Skeletal muscle tissue (tissue), 4 donors: ENCODE results near the gene WBP1L. TPM values are rescaled to one million over a fixed set of nuclear protein-coding genes. Genes with fewer than 3 reads are reported as not detected.
A peak's percentile ranks its signal among the peaks of the same experiment; 100 is the strongest.
"Not testable (repeated sequence)": the region's sequence is repeated elsewhere in the genome, so short reads cannot be mapped to it uniquely, and the experiment has no call there.

ENCODE experiments used
- H3K27ac ChIP-seq: one replicate; pipeline ENCODE4 v1.7.0; 2013; ENCODE audit warnings: mild to moderate bottlenecking, low read depth, low read length, inconsistent platforms
- H3K27me3 ChIP-seq, 3 donors: one replicate each; pipeline ENCODE4 v1.7.0; 2013; ENCODE audit warnings: low read length in 3 of 3; ENCODE audit not compliant: control insufficient read depth in 3 of 3, insufficient read depth in 3 of 3
- H3K36me3 ChIP-seq, 3 donors: one replicate each; pipeline ENCODE4 v1.7.0; 2013; ENCODE audit warnings: low read length in 3 of 3; ENCODE audit not compliant: control insufficient read depth in 3 of 3, insufficient read depth in 3 of 3
- H3K4me1 ChIP-seq, 3 donors: one replicate each; pipeline ENCODE4 v1.7.0; 2013; ENCODE audit warnings: low read length in 3 of 3, mild to moderate bottlenecking in 3 of 3; ENCODE audit not compliant: control insufficient read depth in 3 of 3, insufficient read depth in 3 of 3
- H3K4me3 ChIP-seq, 3 donors: one replicate each; pipeline ENCODE4 v1.7.0; 2013; ENCODE audit warnings: low read length in 3 of 3
- H3K9ac ChIP-seq, 3 donors: one replicate each; pipeline ENCODE4 v1.7.0; 2013; ENCODE audit warnings: low read length in 3 of 3, mild to moderate bottlenecking in 3 of 3, moderate library complexity in 2 of 3, low read depth in 1 of 3
- H3K9me3 ChIP-seq, 3 donors: one replicate each; pipeline ENCODE4 v1.7.0; 2013; ENCODE audit warnings: low read length in 3 of 3; ENCODE audit not compliant: control insufficient read depth in 3 of 3
- total RNA-seq: library from RNA; depleted of rRNA; stranded (reverse); fragments of >200 nt; gene quantifications from one replicate; pipeline ENCODE4 v1.2.3, GENCODE V29; 2014
- donor health status: Osteomylitis.

WBP1L gene
- total RNA-seq, 1 donor from 2014 or later = 24.0 TPM

DNA sequence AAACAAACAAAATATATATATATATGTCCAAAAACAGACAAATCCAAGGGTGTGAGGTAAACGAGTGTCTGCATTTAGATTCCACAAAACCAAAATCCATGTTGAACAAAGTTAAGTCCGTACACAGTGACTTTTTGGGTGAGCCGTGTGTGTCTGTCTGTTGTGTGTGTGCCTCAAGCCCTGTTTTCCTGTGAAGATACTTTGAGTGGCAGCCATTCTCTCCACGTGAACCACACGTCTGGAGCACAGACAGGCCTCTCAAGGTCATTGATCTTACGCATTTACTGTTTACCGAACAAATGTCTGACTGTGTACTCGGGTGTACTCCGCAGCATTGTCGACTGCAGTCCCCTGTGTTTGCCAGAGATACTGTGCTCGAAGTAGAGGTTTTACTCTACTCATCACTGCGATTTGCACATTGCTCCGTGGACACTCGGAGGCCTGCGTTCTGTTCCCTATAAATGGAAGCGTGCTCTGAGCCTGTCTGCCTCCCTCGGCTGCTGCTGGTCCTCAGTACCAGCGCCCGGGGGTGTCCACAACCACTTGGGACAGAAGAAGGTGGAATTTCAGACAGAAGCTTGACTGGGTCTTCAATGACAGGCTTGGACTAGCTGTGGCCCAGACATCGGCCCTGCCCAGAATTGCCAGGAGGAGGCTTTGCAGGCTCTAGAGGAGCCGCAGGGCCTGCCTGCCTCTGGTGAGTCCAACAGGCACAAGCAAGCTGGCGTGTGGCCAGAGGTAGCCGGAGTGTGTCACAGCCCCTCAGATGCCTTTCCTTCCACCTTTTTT is 71.3 kb downstream of the WBP1L start:
- H3K4me3 ChIP-seq = no peak overlapping the region
- H3K9ac ChIP-seq = peak overlapping the region; percentile 12 to 71 (median 66)
- H3K9me3 ChIP-seq = no peaks in the 10 kb centered on the region
- peak overlapping the region; percentile 90 for H3K27ac ChIP-seq
- peaks cover 42 to 50% (median 47%) of the 10 kb centered on the region in 3 donors for H3K4me1 ChIP-seq
- H3K36me3 ChIP-seq = peaks cover 38 to 42% (median 40%) of the 10 kb centered on the region in 3 donors
- no peaks in the 10 kb centered on the region for H3K27me3 ChIP-seq

DNA sequence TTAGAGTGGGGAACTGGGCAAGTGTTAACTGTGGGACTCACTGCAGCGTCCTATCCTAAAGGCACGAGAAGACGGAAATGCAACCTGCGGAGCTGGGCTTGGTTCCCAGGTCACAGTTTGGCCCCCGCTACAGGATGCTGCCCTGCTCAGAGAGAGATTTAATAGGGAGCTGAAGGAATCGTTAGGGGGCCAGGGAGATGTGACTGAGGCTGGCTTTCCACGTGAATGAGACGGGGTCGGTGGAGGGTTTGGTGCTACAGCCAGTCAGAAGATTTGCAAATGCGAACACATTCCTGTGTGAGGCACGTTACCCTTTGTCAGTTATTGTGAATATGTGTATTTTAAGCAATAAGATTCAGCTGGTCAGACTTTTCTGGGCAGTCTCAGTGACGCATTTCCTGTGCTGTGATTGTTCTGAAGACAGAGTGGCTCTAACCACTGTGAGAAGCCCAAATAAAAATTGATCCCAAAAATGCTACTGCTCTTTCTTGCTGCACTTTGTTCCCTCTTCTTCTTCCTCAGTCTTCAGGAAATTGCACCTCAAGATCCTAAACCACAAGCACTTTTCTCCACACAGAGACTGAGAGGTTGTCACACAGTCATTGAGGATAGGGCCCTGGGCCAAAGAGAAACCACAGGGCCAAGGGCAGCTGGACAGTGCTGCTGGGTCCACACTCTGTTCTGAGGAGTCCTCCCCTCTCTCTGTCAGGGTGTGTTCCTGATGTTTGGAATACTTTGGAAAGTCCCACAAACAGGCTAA is 72.2 kb downstream of the WBP1L start:
- Histone ChIP-seq H3K9me3 (no peaks in the 10 kb centered on the region), H3K4me3 (no peak overlapping the region), H3K9ac (peak overlapping the region; percentile 12 to 71 (median 66)), H3K27me3 (no peaks in the 10 kb centered on the region), H3K4me1 (peaks cover 42 to 50% (median 47%) of the 10 kb centered on the region in 3 donors), H3K27ac (peak overlapping the region; percentile 90), H3K36me3 (peaks cover 37 to 39% (median 37%) of the 10 kb centered on the region in 3 donors)

DNA sequence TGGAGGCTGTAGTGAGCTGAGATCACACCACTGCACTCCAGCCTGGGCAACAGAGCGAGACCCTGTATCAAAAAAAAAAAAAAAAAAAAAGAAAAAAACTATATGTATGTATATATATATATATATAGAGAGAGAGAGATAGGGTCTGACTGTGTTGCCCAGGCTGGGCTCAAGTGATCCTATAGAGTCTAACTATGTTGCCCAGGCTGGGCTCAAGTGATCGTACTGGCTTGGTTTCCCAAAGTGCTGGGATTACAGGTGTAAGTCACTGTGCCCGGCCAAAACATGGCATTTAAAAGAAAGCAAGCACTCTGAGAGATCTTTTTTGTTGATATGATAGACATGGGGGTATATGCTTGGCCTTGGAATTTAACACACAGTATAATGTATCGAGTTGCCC is 73.4 kb downstream of the WBP1L start:
- H3K27me3 ChIP-seq = no peaks in the 10 kb centered on the region
- no peaks in the 10 kb centered on the region for H3K9me3 ChIP-seq
- peaks cover 25 to 28% (median 25%) of the 10 kb centered on the region in 3 donors for H3K36me3 ChIP-seq
- peak overlapping the region; percentile 90 for H3K27ac ChIP-seq
- H3K9ac ChIP-seq = no peak overlapping the region
- H3K4me1 ChIP-seq = peaks cover 40 to 46% (median 43%) of the 10 kb centered on the region in 3 donors
- H3K4me3 ChIP-seq = no peak overlapping the region

DNA sequence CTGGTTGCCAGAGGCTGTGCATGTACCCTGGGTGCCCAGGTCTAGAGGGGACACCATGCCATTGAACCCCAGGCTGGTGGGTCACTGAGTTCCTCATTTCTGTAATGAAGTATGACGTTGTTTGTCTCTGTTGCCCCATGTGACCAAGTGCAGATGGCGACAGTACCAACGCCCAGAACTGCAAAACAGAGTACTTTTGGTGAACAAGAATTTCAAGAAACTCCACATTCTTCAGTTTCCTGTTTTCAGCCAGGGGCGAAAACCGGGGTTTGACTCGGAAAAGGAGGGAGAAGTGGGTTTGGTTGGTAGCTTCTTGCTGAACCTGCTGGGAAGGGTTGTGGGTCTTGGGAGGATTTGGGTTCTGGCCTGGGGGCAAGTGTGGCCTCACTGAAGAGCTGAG is 75.3 kb downstream of the WBP1L start:
- Histone ChIP-seq H3K4me1 (peaks cover 25 to 27% (median 27%) of the 10 kb centered on the region in 3 donors), H3K9me3 (no peaks in the 10 kb centered on the region), H3K4me3 (no peak overlapping the region), H3K27me3 (no peaks in the 10 kb centered on the region), H3K9ac (no peak overlapping the region), H3K27ac (peak overlapping the region; percentile 58), H3K36me3 (peaks cover 6 to 9% (median 7%) of the 10 kb centered on the region in 3 donors)

DNA sequence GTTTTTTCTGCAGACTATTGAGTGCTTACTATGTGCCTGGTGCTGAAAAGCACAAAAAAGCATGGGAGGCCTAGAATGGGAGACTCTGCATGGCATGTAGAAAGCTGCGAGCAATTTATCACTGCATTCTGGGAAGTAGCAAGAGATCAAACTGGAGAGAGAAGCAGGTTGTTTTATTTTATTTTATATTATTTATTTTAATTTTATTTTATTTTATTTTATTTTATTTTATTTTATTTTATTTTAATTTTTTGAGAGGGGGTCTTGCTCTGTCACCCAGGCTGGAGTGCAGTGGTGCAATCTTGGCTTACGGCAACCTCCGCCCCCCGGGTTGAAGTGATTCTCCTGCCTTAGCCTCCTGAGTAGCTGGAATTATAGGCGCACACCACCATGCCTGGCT is 76.3 kb downstream of the WBP1L start:
- not testable (repeated sequence) for H3K9me3 ChIP-seq, H3K4me3 ChIP-seq, H3K9ac ChIP-seq, H3K36me3 ChIP-seq, H3K27ac ChIP-seq, H3K27me3 ChIP-seq
- H3K4me1 ChIP-seq = peaks cover 16 to 24% (median 20%) of the 10 kb centered on the region in 3 donors

DNA sequence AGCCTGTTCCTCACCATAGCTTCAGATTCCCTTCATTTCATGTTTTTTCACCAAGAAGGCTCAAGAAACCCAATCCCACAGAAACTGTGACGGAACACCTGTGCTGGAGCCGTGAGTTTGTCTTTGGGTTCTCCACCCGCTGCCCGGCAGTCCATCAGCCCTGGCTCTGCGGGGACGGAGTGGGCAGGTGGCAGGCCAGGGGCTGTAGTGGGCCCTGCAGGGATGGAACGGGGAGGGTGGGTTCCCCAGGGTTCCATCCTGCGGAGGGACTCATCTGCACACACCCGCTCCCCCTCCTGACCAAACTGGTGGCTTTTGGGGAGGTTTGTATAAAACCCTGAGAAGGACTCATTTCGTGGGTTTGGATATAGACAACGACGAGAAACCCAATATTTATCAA is 78.5 kb downstream of the WBP1L start:
- H3K27ac ChIP-seq = no peak overlapping the region
- no peak overlapping the region for H3K4me3 ChIP-seq
- no peak overlapping the region for H3K9ac ChIP-seq
- H3K9me3 ChIP-seq = no peaks in the 10 kb centered on the region
- H3K4me1 ChIP-seq = peaks cover 0 to 10% (median 0%) of the 10 kb centered on the region in 3 donors
- H3K36me3 ChIP-seq = no peaks in the 10 kb centered on the region
- H3K27me3 ChIP-seq = no peaks in the 10 kb centered on the region

DNA sequence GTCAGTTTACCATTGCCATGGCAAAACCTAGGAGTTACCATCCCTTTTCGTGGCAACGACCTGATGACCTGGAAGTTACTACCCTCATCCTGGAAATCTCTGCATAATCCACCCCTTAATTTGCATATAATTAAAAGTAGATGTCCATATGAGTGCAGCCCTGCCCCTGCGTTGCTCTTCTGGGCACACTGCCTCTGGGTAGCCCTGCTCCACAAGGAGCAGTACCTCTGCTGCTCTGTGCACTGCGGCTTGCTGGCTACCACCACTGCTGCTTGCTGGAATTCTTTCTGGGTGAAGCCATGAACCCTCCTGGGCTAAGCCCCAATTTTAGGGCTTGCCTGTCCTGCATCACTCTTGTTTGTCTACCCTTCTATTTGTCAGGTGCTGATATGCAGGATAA is 80.9 kb downstream of the WBP1L start:
- Histone ChIP-seq H3K36me3 (peaks cover 0 to 3% (median 2%) of the 10 kb centered on the region in 3 donors), H3K4me3 (no peak overlapping the region), H3K27me3 (no peaks in the 10 kb centered on the region), H3K4me1 (peaks cover 0 to 5% (median 0%) of the 10 kb centered on the region in 3 donors), H3K9ac (no peak overlapping the region), H3K9me3 (no peaks in the 10 kb centered on the region), H3K27ac (no peak overlapping the region)

DNA sequence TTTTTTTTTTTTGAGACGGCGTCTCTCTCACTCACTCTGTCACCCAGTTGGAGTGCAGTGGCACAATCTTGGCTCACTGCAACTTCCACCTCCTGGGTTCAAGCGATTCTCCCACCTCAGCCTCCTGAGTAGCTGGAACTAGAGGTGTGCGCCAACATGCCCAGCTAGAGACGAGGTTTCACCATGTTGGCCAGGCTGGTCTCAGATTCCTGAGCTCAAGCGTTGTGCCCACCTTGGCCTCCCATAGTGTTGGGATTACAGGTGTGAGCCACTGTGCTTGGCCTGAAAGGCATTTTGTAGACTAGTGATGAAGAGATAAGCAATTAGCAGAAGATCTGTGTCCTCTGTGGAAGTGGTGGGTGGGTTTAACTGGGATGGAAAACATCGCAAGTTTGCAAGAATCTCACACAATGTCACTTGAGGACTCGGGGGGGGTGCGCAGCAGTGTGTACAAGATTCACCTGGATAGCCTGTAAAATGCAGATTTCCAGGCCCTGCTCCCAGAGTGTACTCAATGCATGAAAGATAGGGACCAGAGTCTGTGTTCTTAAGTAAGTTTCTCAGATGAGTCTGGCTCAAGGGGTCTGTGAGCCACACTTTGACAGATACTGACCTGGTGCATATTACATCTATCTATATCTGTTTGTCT is 82.5 kb downstream of the WBP1L start:
- H3K9me3 ChIP-seq = no peaks in the 10 kb centered on the region
- H3K27me3 ChIP-seq = no peaks in the 10 kb centered on the region
- no peak overlapping the region for H3K27ac ChIP-seq
- H3K9ac ChIP-seq = no peak overlapping the region
- H3K4me1 ChIP-seq = peaks cover 0 to 5% (median 0%) of the 10 kb centered on the region in 3 donors
- H3K36me3 ChIP-seq = peaks cover 0 to 12% (median 5%) of the 10 kb centered on the region in 3 donors
- H3K4me3 ChIP-seq = no peak overlapping the region

DNA sequence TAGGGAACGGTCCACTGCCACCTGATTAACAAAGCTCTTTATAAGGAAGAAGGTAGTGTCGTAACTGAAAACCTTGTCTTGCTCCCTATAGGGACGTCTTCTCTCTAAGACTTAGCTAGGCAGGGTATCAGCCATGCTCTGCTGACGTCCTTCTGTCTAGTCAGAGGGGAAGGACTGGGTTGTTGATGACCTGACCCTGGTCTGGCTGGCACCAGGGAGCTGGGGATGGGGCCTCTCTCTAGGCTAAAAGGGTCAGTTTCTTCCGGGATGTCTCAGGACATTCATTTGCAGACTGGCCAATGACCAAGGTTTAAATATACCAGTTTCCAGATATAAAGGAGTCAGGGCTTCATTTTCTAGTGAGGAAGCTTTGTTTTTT is 83.8 kb downstream of the WBP1L start:
- no peaks in the 10 kb centered on the region for H3K27me3 ChIP-seq
- no peak overlapping the region for H3K9ac ChIP-seq
- H3K4me1 ChIP-seq = peaks cover 0 to 5% (median 0%) of the 10 kb centered on the region in 3 donors
- no peak overlapping the region for H3K27ac ChIP-seq
- H3K36me3 ChIP-seq = peaks cover 0 to 12% (median 5%) of the 10 kb centered on the region in 3 donors
- H3K4me3 ChIP-seq = no peak overlapping the region
- no peaks in the 10 kb centered on the region for H3K9me3 ChIP-seq
